ENCODE results near the gene CCNQ.

The CCNQ gene

GRCh38 chrX:153595859-153596857, 2.8 kb downstream of the CCNQ start:
- DNase-seq = no peak

GRCh38 chrX:153595387-153595786, 3.6 kb downstream of the CCNQ start:
- DNase-seq = no peak

DNA sequence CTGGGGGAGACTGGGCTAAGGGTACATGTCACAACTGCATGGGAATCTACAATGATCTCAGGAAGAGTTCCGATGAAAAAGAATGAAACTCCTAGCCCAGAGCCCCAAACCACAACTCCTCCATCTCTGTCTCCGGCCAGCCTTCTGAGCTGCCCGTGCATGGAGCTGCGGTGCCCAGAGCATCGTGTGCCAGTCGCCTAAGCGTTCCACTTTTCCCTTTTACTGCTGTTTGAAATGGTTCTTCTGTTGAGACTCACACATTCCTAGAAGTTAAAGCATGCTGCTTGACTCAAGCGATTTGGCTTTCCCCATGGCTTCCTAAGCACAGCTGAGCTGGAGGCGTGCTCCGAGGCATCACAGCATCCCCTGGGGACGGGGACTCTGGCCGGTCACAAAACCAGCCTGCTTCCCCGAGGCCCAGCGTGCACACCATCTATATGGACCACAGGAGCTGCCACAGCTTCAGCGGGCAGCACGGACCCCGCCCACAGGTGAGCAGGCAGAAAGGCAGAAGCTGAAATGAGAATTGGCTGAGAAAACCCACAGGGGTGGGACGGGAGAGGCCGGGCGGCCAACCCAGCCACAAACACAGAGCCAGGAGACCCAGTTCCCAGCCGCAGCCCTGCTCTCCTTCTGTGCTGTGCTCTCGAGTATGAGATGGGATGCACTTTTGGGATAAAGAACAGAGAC, 5.0 kb downstream of the CCNQ start:
- DNase-seq = no peak

DNA sequence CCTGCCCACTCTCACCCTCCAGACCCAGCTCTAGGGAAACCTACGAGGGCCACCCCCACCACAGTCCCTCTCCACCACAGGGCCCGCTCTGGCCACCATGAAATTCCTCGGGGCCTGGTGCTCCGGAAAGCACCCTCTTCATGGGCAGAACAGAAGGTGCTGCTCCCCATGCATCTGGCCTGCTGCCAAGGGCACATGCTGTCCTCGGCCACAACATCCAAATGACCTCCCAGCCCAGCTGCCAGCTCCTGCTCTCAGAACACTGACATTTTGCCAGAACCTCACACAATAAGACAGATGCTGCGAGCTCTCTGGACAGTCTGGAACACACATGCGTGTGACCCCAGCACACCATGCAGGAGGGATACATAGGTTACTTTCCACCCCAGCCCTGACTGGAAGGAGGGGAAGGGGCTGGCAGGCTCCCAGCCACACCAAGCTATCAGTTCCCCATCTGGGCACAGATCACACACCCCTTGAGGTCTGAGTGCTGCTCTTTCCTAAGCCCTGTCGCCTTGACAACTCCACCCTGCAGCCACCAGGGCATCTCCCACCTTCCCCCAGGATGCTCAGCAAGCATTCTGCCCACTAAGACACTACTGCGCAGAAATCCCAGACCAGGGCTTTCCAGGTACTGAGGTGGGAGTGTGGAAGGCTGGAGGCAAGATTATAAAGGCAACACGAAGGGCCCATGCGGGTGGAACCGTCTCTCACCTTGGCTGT, 5.8 kb downstream of the CCNQ start:
- peak; percentile 88 to 96 for DNase-seq

GRCh38 chrX:153592091-153592833, 6.7 kb downstream of the CCNQ start:
- DNase-seq = peak in 1 of 2 experiments; percentile 61

DNA sequence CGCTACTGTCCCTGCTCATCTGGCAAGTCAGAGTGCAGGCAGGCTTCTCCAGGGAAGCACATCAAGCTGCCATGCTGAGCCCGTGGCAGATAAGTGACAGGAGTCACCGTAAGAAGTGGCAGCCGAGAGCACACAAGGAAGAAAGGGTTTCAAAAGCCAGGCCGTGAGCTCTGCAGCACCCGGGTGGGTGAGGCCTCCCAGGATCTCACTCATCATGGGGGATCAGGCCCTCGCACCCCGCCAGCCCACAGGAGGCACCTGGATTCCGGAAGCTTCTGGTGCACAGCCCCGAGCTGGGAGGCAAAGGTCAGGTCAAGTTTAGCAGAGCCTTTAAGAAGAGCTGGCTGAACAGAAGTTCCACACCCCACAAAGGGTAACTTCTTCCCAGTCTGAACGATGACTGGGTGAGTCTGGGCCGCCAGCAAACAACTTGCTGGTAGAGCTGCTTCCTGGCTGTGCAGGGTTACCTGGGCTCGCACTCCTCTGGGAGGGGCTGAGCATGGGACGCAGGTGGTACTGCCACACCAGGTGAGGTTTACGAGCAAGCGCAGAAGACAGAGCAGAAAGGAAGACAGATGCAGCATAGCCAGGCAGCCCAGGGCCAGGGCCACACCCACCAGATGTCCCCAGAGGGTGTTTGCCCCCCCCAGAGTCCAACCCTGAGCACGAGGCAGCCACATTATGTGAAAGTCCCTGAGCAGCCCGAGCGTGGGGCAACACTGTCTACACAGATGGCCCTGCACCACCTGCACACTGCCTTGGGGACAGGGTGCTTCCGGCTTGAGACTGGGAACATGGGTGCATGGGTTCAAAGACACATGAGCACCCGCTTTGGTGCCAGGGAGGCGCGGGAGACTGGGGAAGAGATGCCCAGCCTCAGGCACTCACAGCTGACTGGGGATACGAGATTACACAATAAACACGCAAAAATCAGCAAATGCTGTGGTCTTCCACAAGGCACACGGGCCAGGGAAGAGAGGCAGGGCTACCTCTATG, 7.7 kb downstream of the CCNQ start:
- DNase-seq = peak; percentile 65 to 81

- DNase-seq = no peak
Observed at GRCh38 chrX:153588782-153589446, 10.0 kb downstream of the CCNQ start.

- no peak for DNase-seq
Observed at GRCh38 chrX:153588021-153588781, 10.7 kb downstream of the CCNQ start.

- no peak for DNase-seq
Observed at GRCh38 chrX:153587342-153587741, 11.6 kb downstream of the CCNQ start.

DNA sequence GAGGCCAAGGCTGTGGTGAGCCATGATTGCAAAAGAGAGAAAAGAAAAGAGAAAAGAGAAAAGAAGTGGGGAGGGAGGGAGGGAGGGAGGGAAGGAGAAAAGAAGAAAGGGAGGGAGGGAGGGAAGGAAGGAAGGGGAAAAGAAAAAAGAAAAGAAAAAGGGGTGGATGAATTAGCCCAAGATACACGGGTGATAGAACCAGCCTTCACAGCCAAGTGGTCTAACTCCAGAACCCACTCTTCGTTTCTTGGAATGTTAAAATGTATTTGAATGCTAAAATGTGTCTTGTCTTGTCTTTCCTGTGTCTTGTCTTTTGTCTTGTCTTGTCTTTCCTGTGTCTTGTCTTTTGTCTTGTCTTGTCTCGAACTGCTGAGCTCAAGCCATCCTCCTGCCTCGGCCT, 13.1 kb downstream of the CCNQ start:
- no peak for DNase-seq

DNA sequence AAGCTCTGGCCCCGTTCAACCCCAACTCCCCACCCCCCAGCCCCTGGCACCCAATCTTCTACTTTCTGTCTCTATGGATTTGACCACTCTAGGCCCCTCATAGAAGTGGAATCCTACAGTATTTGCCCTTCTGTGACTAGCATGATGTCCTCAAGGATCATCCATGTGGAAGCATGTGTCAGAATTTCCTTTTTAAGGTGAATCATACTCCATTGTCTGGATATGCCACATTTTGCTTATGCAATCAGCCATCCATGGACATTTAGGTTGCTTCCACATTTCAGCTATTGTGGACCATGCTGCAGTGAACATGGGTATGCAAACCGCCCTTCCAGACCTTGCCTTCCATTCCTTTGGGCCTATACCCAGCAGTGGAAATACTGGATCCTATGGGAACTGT, 15.5 kb downstream of the CCNQ start:
- DNase-seq = no peak

GRCh38 chrX:153582896-153583295, 16.0 kb downstream of the CCNQ start:
- peak; percentile 63 to 90 for DNase-seq

DNA sequence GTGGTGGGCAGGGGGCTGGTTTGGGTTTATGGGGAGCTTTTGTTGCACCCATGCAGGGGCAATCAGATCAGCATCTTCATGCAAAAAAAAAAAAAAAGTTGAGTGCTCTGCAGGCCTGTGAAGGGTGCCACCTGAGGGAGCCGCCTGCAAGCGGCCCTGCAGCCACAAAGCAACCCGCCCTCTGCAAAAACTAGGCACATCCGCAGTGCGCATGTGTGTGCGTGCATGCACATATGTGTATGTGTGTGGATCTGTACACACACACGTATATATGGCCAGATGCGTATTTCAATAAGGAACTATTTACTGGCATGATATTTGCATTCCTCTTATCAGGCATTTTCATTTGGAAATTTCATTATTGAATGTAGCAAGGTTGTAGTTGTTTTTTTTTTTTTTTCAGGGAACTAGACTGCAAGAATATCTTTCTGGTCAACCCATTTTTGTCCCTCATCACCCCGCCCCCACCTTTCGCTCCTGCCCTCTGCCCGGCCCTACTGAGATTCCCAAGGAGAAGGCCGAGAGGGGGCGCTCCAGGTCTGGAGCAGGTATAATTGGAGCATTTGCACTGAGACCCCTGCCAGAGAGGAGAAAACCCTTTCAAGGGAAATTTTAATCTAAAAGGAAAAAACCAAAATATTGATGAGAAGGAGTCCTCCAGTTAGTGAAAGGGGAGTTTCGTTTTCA, 18.1 kb downstream of the CCNQ start:
- DNase-seq = no peak

DNA sequence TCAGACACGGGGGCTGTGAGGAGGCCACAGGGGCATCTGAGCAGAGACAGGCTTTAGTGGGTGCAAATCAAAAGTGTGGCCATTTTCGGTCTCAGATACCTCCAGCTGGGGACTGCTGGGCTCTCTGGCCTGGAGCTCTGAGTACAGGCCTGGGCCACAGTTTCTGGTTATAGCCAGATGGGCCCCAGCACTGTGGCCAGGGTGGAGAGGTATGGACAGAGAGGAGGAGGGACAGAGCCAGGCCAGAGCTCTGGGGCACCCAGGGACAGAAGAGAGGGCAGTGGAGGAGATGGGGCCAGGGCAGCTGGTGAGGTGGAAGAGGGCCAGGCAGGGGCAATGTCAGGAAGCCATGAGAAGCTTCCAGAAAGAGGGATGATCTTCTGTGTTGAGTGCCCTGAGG, 20.1 kb downstream of the CCNQ start:
- no peak for DNase-seq

GRCh38 chrX:153578200-153578835, 20.6 kb downstream of the CCNQ start:
- peak in 1 of 2 experiments; percentile 37 for DNase-seq

GRCh38 chrX:153576961-153577360, 22.0 kb downstream of the CCNQ start:
- peak; percentile 69 to 87 for DNase-seq

DNA sequence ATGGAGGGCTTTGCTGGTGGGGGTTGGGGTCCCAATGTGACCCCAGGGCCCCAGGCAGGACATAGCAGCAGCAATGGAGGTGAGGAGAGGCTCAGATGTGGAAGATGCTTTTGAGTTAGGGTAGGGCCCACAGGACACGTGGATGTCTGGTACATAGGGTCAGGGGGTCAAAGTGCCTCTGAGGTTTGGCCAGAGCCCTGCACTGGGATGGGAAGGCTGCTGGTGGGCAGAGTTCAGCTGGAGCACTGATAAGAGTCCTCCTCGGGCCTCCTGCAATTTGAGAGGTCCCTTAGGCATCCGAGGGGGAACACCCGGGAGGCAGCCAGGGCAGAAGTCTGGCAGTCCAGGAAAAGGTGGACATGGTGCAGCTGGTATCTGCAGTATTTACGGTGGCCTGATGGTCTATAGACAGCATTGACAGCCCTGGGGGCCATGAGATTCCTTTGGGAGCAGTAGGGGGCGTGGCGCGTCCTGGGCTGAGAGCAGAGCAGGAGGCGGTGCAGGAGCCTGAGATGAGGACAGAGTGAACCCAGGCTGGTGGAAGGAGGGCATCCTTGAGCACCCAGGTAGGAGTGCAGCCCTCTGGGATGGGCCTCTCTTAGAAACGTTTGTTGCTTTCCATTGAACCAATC, 22.6 kb downstream of the CCNQ start:
- DNase-seq = peak in 1 of 2 experiments; percentile 50

GRCh38 chrX:153573984-153574383, 25.0 kb downstream of the CCNQ start:
- no peak for DNase-seq

Measured in NCI-H524 (cell line).